ENCODE measurements around the gene GPLD1. TPM values are rescaled to one million over a fixed set of nuclear protein-coding genes. Genes with fewer than 3 reads are reported as not detected.
"Not testable (repeated sequence)": the region's sequence is repeated elsewhere in the genome, so short reads cannot be mapped to it uniquely, and the experiment has no call there.

GPLD1 gene
- total RNA-seq, 1 donor from 2014 or later = 0.26 TPM

- Histone ChIP-seq H3K27me3 (ENCODE audit: control insufficient read depth, insufficient read depth, low read length) (no peaks in the 10 kb centered on the region), H3K4me3 (ENCODE audit: low read depth, low read length) (no peak overlapping the region), H3K36me3 (ENCODE audit: control insufficient read depth, insufficient read depth, low read length) (no peaks in the 10 kb centered on the region)
- peak; percentile 89 for TF ChIP-seq CTCF (IDR thresholded peaks at IDR 0.05; ENCODE audit: insufficient read depth, low read length, severe bottlenecking)
- peak; percentile 27 for DNase-seq (ENCODE audit: low read depth)
- FAIRE-seq = no peak
Observed at GRCh38 chr6:24520929-24521546, 31.7 kb upstream of the GPLD1 start.

- Histone ChIP-seq H3K36me3 (ENCODE audit: control insufficient read depth, insufficient read depth, low read length) (no peaks in the 10 kb centered on the region), H3K4me3 (ENCODE audit: low read depth, low read length) (no peak overlapping the region), H3K27me3 (ENCODE audit: control insufficient read depth, insufficient read depth, low read length) (no peaks in the 10 kb centered on the region)
- FAIRE-seq (no peak), DNase-seq (ENCODE audit: low read depth) (no peak)
- no peak for TF ChIP-seq CTCF (IDR thresholded peaks at IDR 0.05; ENCODE audit: insufficient read depth, low read length, severe bottlenecking)
Observed at GRCh38 chr6:24517659-24518543, 28.5 kb upstream of the GPLD1 start.

GRCh38 chr6:24513602-24514001 lies 24.2 kb upstream of the GPLD1 start:
- H3K36me3 ChIP-seq (ENCODE audit: control insufficient read depth, insufficient read depth, low read length) = no peaks in the 10 kb centered on the region
- DNase-seq (ENCODE audit: low read depth) (no peak), FAIRE-seq (no peak)
- no peak overlapping the region for H3K4me3 ChIP-seq (ENCODE audit: low read depth, low read length)
- H3K27me3 ChIP-seq (ENCODE audit: control insufficient read depth, insufficient read depth, low read length) = no peaks in the 10 kb centered on the region
- TF ChIP-seq CTCF (IDR thresholded peaks at IDR 0.05; ENCODE audit: insufficient read depth, low read length, severe bottlenecking) = no peak

GRCh38 chr6:24511976-24512375 lies 22.6 kb upstream of the GPLD1 start:
- not testable (repeated sequence) for H3K4me3 ChIP-seq (ENCODE audit: low read depth, low read length); FAIRE-seq; H3K27me3 ChIP-seq (ENCODE audit: control insufficient read depth, insufficient read depth, low read length); DNase-seq (ENCODE audit: low read depth); H3K36me3 ChIP-seq (ENCODE audit: control insufficient read depth, insufficient read depth, low read length)

GRCh38 chr6:24506814-24507520 lies 17.6 kb upstream of the GPLD1 start:
- Histone ChIP-seq H3K4me3 (ENCODE audit: low read depth, low read length) (no peak overlapping the region), H3K36me3 (ENCODE audit: control insufficient read depth, insufficient read depth, low read length) (no peaks in the 10 kb centered on the region), H3K27me3 (ENCODE audit: control insufficient read depth, insufficient read depth, low read length) (no peaks in the 10 kb centered on the region)
- FAIRE-seq (no peak), DNase-seq (ENCODE audit: low read depth) (no peak)
- no peak for TF ChIP-seq CTCF (IDR thresholded peaks at IDR 0.05; ENCODE audit: insufficient read depth, low read length, severe bottlenecking)
